ENCODE data around the gene HDGF.

Gene HDGF

GRCh38 chr1:156745881-156746280, 5.6 kb downstream of the HDGF start:
- DNase-seq: no peak

- no peak for DNase-seq
Observed at GRCh38 chr1:156744786-156745419, 6.6 kb downstream of the HDGF start.

- no peak for DNase-seq
Observed at GRCh38 chr1:156744344-156744743, 7.1 kb downstream of the HDGF start.

GRCh38 chr1:156743367-156744302, 7.8 kb downstream of the HDGF start:
- DNase-seq: no peak

- DNase-seq: no peak
Observed at GRCh38 chr1:156742801-156743200, 8.7 kb downstream of the HDGF start.

- no peak for DNase-seq
Observed at GRCh38 chr1:156742017-156742416, 9.5 kb downstream of the HDGF start.

GRCh38 chr1:156741481-156741983, 9.9 kb downstream of the HDGF start:
- no peak for DNase-seq

- DNase-seq: peak; percentile 91
Observed at GRCh38 chr1:156740741-156741480, 10.6 kb downstream of the HDGF start, which contains the start of gene MRPL24. Gene MRPL24 (minus strand): TSS chr1:156741088. CDS start chr1:156738704, 2,384 bp downstream.

GRCh38 chr1:156740237-156740740, 11.2 kb downstream of the HDGF start:
- DNase-seq: no peak

- DNase-seq: no peak
Observed at GRCh38 chr1:156738916-156739315, 12.6 kb downstream of the HDGF start.

- DNase-seq: no peak
Observed at GRCh38 chr1:156738407-156738806, 13.1 kb downstream of the HDGF start.

- no peak for DNase-seq
Observed at GRCh38 chr1:156733989-156734584, 17.4 kb downstream of the HDGF start.

- DNase-seq: peak; percentile 91
Observed at GRCh38 chr1:156728599-156729462, 22.6 kb downstream of the HDGF start, which contains the start of gene ISG20L2. Gene ISG20L2 (minus strand): TSS chr1:156728766. CDS start chr1:156727652, 1,114 bp downstream.

GRCh38 chr1:156727926-156728598, 23.4 kb downstream of the HDGF start, which contains the start of gene METTL25B:
Gene METTL25B (plus strand): TSS chr1:156728469. CDS start chr1:156729105, 636 bp downstream.
- DNase-seq: peak; percentile 61

GRCh38 chr1:156727492-156727891, 24.0 kb downstream of the HDGF start:
- DNase-seq: no peak

GRCh38 chr1:156726549-156727226, 24.8 kb downstream of the HDGF start:
- DNase-seq: peak; percentile 40

- peak; percentile 77 for DNase-seq
Observed at GRCh38 chr1:156725683-156726280, 25.7 kb downstream of the HDGF start.

GRCh38 chr1:156721535-156721934, 29.9 kb downstream of the HDGF start:
- no peak for DNase-seq

- no peak for DNase-seq
Observed at GRCh38 chr1:156721131-156721530, 30.3 kb downstream of the HDGF start.
